ENCODE data around the gene BDKRB2.

GRCh38 chr14:96267916-96268315 is 63.3 kb downstream of the BDKRB2 start:
- no peak for TF ChIP-seq CTCF (conservative IDR thresholded peaks at IDR 0.05; ENCODE audit: low read depth, low read length)
- no peak for TF ChIP-seq EZH2 (IDR thresholded peaks at IDR 0.05; ENCODE audit: borderline replicate concordance, low read depth, low read length, poor library complexity, severe bottlenecking)

Data from A673 (cell line).